ENCODE measurements around the gene HYAL3.
"Not testable (repeated sequence)": the region's sequence is repeated elsewhere in the genome, so short reads cannot be mapped to it uniquely, and the experiment has no call there.

Gene HYAL3

GRCh38 chr3:50288387-50289007 lies 10.7 kb downstream of the HYAL3 start:
- no peak for TF ChIP-seq YY1 (IDR thresholded peaks at IDR 0.05; ENCODE audit: insufficient read depth, insufficient read length)
- TF ChIP-seq ZNF274 (IDR thresholded peaks at IDR 0.05; ENCODE audit: low read depth, low read length), result no peak
- no peak for TF ChIP-seq SUZ12 (IDR thresholded peaks at IDR 0.05; ENCODE audit: extremely low read depth, insufficient read depth, insufficient read length)
- DNase-seq (ENCODE audit: low read depth, low spot score), result no peak
- Histone ChIP-seq H3K36me3 (ENCODE audit: insufficient read depth, insufficient read length, low read length) (peaks cover 51% of the 10 kb centered on the region), H3K9me3 (ENCODE audit: insufficient read depth, low read length) (no peaks in the 10 kb centered on the region), H3K27me3 (ENCODE audit: insufficient read depth, insufficient read length) (no peaks in the 10 kb centered on the region), H3K4me1 (ENCODE audit: insufficient read depth, insufficient read length) (peaks cover 15% of the 10 kb centered on the region), H3K9ac (ENCODE audit: insufficient read length, low read depth) (no peak overlapping the region), H3K4me3 (ENCODE audit: insufficient read length, low read depth) (no peak overlapping the region)

GRCh38 chr3:50287262-50287661 lies 11.9 kb downstream of the HYAL3 start:
- no peak for DNase-seq (ENCODE audit: low read depth, low spot score)
- H3K9me3 ChIP-seq (ENCODE audit: insufficient read depth, low read length), result no peaks in the 10 kb centered on the region
- no peaks in the 10 kb centered on the region for H3K27me3 ChIP-seq (ENCODE audit: insufficient read depth, insufficient read length)
- H3K36me3 ChIP-seq (ENCODE audit: insufficient read depth, insufficient read length, low read length), result peaks cover 51% of the 10 kb centered on the region
- TF ChIP-seq YY1 (IDR thresholded peaks at IDR 0.05; ENCODE audit: insufficient read depth, insufficient read length), result no peak
- no peak for TF ChIP-seq SUZ12 (IDR thresholded peaks at IDR 0.05; ENCODE audit: extremely low read depth, insufficient read depth, insufficient read length)
- no peak for TF ChIP-seq ZNF274 (IDR thresholded peaks at IDR 0.05; ENCODE audit: low read depth, low read length)
- H3K9ac ChIP-seq (ENCODE audit: insufficient read length, low read depth), result no peak overlapping the region
- H3K4me1 ChIP-seq (ENCODE audit: insufficient read depth, insufficient read length), result peaks cover 9% of the 10 kb centered on the region
- no peak overlapping the region for H3K4me3 ChIP-seq (ENCODE audit: insufficient read length, low read depth)

- no peak overlapping the region for H3K9ac ChIP-seq (ENCODE audit: insufficient read length, low read depth)
- H3K4me3 ChIP-seq (ENCODE audit: insufficient read length, low read depth), result no peak overlapping the region
- peaks cover 51% of the 10 kb centered on the region for H3K36me3 ChIP-seq (ENCODE audit: insufficient read depth, insufficient read length, low read length)
- H3K4me1 ChIP-seq (ENCODE audit: insufficient read depth, insufficient read length), result peaks cover 9% of the 10 kb centered on the region
- no peak for DNase-seq (ENCODE audit: low read depth, low spot score)
- H3K27me3 ChIP-seq (ENCODE audit: insufficient read depth, insufficient read length), result no peaks in the 10 kb centered on the region
- no peaks in the 10 kb centered on the region for H3K9me3 ChIP-seq (ENCODE audit: insufficient read depth, low read length)
- TF ChIP-seq YY1 (IDR thresholded peaks at IDR 0.05; ENCODE audit: insufficient read depth, insufficient read length), result no peak
Observed at GRCh38 chr3:50286322-50287227, 12.6 kb downstream of the HYAL3 start.

GRCh38 chr3:50284121-50284520 lies 15.1 kb downstream of the HYAL3 start:
- H3K27me3 ChIP-seq (ENCODE audit: insufficient read depth, insufficient read length); H3K4me3 ChIP-seq (ENCODE audit: insufficient read length, low read depth); DNase-seq (ENCODE audit: low read depth, low spot score); H3K9ac ChIP-seq (ENCODE audit: insufficient read length, low read depth); H3K9me3 ChIP-seq (ENCODE audit: insufficient read depth, low read length); H3K4me1 ChIP-seq (ENCODE audit: insufficient read depth, insufficient read length): not testable (repeated sequence)
- peaks cover 36% of the 10 kb centered on the region for H3K36me3 ChIP-seq (ENCODE audit: insufficient read depth, insufficient read length, low read length)

GRCh38 chr3:50279255-50280016 lies 19.8 kb downstream of the HYAL3 start:
- peaks cover 47% of the 10 kb centered on the region for H3K36me3 ChIP-seq (ENCODE audit: insufficient read depth, insufficient read length, low read length)
- no peak for TF ChIP-seq ZNF274 (IDR thresholded peaks at IDR 0.05; ENCODE audit: low read depth, low read length)
- TF ChIP-seq YY1 (IDR thresholded peaks at IDR 0.05; ENCODE audit: insufficient read depth, insufficient read length), result no peak
- no peak for TF ChIP-seq SUZ12 (IDR thresholded peaks at IDR 0.05; ENCODE audit: extremely low read depth, insufficient read depth, insufficient read length)
- no peaks in the 10 kb centered on the region for H3K9me3 ChIP-seq (ENCODE audit: insufficient read depth, low read length)
- H3K4me3 ChIP-seq (ENCODE audit: insufficient read length, low read depth), result no peak overlapping the region
- no peaks in the 10 kb centered on the region for H3K27me3 ChIP-seq (ENCODE audit: insufficient read depth, insufficient read length)
- no peak overlapping the region for H3K9ac ChIP-seq (ENCODE audit: insufficient read length, low read depth)
- DNase-seq (ENCODE audit: low read depth, low spot score), result no peak
- H3K4me1 ChIP-seq (ENCODE audit: insufficient read depth, insufficient read length), result peaks cover 11% of the 10 kb centered on the region

- H3K27me3 ChIP-seq (ENCODE audit: insufficient read depth, insufficient read length), result no peaks in the 10 kb centered on the region
- peak within 1 kb of the TSS; percentile 57 for H3K9ac ChIP-seq (ENCODE audit: insufficient read length, low read depth)
- no peak for TF ChIP-seq YY1 (IDR thresholded peaks at IDR 0.05; ENCODE audit: insufficient read depth, insufficient read length)
- TF ChIP-seq ZNF274 (IDR thresholded peaks at IDR 0.05; ENCODE audit: low read depth, low read length), result no peak
- no peak for TF ChIP-seq SUZ12 (IDR thresholded peaks at IDR 0.05; ENCODE audit: extremely low read depth, insufficient read depth, insufficient read length)
- H3K4me1 ChIP-seq (ENCODE audit: insufficient read depth, insufficient read length), result peaks cover 14% of the 10 kb centered on the region
- no peaks in the 10 kb centered on the region for H3K9me3 ChIP-seq (ENCODE audit: insufficient read depth, low read length)
- DNase-seq (ENCODE audit: low read depth, low spot score), result no peak
- H3K4me3 ChIP-seq (ENCODE audit: insufficient read length, low read depth), result no peak within 1 kb of the TSS
- peaks cover 53% of the 10 kb centered on the region for H3K36me3 ChIP-seq (ENCODE audit: insufficient read depth, insufficient read length, low read length)
Observed at GRCh38 chr3:50278880-50279224, 20.4 kb downstream of the HYAL3 start, which contains the start of gene LSMEM2. Gene LSMEM2 (plus strand): TSS chr3:50279087. CDS start chr3:50279114, 27 bp downstream.
